ENCODE measurements around the gene MYOT. TPM values are rescaled to one million over a fixed set of nuclear protein-coding genes. Genes with fewer than 3 reads are reported as not detected.

The MYOT gene
- total and polyA plus RNA-seq, 9 donors = 0.23 to 2.2 (median 1.1) TPM; not detected in 2

DNA sequence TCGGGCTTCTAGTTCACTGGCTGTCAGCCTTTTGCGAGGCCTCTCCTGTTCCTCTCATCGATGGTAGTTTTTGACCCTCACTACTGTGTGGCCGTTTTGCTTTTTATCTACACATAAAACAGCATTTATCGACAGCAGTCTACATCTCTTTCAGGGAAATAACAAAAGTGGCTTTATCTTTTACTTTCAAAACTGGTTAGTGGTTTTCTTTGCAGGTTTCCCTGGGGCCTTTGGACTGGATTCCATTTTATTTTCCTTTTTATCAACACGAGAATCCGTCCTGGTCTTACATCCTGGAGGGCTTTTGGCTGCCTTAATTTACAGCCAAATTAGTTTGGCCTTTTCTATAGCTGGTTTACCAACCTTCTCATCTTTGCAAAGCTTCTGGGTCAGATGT lies 20.8 kb downstream of the MYOT start:
- DNase-seq = no peak
- H3K36me3 ChIP-seq = no peaks in the 10 kb centered on the region
- H3K27me3 ChIP-seq = no peaks in the 10 kb centered on the region
- H3K4me3 ChIP-seq = peak overlapping the region; percentile 41
- H3K9me3 ChIP-seq = no peaks in the 10 kb centered on the region
- intact Hi-C loops (cut with DNase I) = no loop called here
- 32 to 47% (median 41%) methylated on average over 7 of the region's 7 CpGs for WGBS, 3 donors
- H3K27ac ChIP-seq = peak overlapping the region; percentile 72 to 89
- TF ChIP-seq POLR2A (IDR thresholded peaks at IDR 0.05) = no peak
- TF ChIP-seq, protein P1, sequence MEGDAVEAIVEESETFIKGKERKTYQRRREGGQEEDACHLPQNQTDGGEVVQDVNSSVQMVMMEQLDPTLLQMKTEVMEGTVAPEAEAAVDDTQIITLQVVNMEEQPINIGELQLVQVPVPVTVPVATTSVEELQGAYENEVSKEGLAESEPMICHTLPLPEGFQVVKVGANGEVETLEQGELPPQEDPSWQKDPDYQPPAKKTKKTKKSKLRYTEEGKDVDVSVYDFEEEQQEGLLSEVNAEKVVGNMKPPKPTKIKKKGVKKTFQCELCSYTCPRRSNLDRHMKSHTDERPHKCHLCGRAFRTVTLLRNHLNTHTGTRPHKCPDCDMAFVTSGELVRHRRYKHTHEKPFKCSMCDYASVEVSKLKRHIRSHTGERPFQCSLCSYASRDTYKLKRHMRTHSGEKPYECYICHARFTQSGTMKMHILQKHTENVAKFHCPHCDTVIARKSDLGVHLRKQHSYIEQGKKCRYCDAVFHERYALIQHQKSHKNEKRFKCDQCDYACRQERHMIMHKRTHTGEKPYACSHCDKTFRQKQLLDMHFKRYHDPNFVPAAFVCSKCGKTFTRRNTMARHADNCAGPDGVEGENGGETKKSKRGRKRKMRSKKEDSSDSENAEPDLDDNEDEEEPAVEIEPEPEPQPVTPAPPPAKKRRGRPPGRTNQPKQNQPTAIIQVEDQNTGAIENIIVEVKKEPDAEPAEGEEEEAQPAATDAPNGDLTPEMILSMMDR (IDR thresholded peaks at IDR 0.05) = no peak
- no peak for TF ChIP-seq EP300 (IDR thresholded peaks at IDR 0.05)
- peaks cover 7% of the 10 kb centered on the region for H3K4me1 ChIP-seq (ENCODE audit: insufficient read depth)

DNA sequence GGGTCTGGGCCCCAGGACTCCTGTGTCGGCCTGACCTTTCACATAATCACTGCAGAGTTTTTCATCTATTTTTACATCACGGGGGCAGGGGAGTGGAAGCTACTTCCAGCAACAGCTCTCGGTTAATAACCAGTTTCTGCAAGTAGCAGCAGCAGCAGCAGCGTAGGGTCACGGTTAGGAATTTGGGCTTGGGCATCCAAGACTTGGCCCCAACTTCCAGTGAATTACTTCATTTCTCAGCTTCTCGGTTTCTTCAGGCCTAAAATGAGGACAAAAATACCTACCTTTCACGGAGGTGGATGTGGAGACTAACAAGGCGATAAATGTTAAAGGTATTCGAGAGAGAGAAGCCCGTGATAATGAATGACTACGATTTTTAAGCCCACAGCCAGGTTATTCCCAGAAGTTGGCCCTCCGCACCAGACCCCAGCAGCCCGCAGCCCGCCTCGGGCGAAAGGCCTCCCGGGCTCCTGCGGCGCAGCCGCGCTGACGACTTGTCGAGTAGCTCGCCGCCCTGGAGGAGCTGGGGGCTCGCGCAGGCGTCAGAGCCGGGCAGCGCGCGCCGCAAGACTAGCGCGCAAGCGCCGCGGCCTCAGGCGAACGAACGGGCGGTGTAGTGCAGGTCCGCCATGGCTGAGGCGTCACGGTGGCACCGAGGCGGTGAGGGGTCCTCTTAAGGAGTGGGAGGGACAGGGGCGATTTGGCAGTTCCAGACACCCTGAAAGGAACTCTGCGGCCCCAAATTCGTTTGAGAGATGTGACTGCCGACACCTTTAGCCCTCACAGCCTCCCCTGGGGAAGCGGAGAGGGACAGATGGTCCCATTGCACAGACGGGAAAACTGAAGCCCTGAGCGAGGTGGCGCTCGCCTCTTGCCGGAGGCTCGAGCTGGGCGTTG lies 21.5 kb downstream of the MYOT start, which contains the start of gene PKD2L2:
PKD2L2 (plus strand) TSS at position 595 of the 897 bp plus-strand sequence; CDS start at position 630, 35 bp downstream.
- no peaks in the 10 kb centered on the region for H3K9me3 ChIP-seq
- peak; percentile 83 to 91 (median 85) for DNase-seq
- intact Hi-C loops (cut with DNase I) = no loop called here
- H3K4me3 ChIP-seq = peak within 1 kb of the TSS; percentile 41
- no peaks in the 10 kb centered on the region for H3K36me3 ChIP-seq
- peak within 1 kb of the TSS; percentile 72 to 89 for H3K27ac ChIP-seq
- no peaks in the 10 kb centered on the region for H3K27me3 ChIP-seq
- TF ChIP-seq, protein P1 (IDR thresholded peaks at IDR 0.05) = no peak
- TF ChIP-seq POLR2A (IDR thresholded peaks at IDR 0.05) = peak; percentile 39
- 8 to 13% (median 12%) methylated on average over 59 of the region's 59 CpGs for WGBS, 3 donors
- peaks cover 7% of the 10 kb centered on the region for H3K4me1 ChIP-seq (ENCODE audit: insufficient read depth)

DNA sequence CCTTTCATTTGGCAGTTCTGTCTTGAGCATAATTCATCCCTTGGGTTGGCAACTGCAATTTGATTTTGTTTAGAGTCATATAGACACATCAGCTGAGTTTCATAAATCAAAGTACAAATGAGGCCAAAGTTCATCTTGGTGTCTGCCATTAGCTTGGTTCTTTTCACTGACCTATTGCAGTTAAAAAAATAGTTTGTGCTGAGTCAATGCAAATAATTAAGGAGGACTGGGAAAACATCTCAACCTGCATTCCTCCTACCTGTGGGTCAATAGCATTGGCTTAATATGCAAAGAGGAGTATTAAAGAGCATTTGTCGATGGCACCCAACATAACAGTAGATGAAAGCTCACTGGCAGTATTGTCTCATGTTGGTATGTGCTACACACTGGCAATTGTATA lies 23.2 kb downstream of the MYOT start:
- Histone ChIP-seq H3K9me3 (no peaks in the 10 kb centered on the region), H3K4me3 (no peak overlapping the region), H3K27me3 (no peaks in the 10 kb centered on the region), H3K36me3 (no peaks in the 10 kb centered on the region), H3K27ac (no peak overlapping the region), H3K4me1 (ENCODE audit: insufficient read depth) (peaks cover 7% of the 10 kb centered on the region)
- intact Hi-C loops (cut with DNase I) = no loop called here
- 83 to 100% (median 86%) methylated on average over 1 of the region's 1 CpG for WGBS, 3 donors
- no peak for TF ChIP-seq POLR2A (IDR thresholded peaks at IDR 0.05)
- TF ChIP-seq, protein P1 (IDR thresholded peaks at IDR 0.05) = no peak
- TF ChIP-seq EP300 (IDR thresholded peaks at IDR 0.05) = no peak
- DNase-seq = no peak

- Histone ChIP-seq H3K9me3 (no peaks in the 10 kb centered on the region), H3K4me1 (ENCODE audit: insufficient read depth) (peaks cover 5% of the 10 kb centered on the region), H3K36me3 (no peaks in the 10 kb centered on the region), H3K27ac (no peak overlapping the region), H3K4me3 (no peak overlapping the region), H3K27me3 (no peaks in the 10 kb centered on the region)
- intact Hi-C loops (cut with DNase I) = no loop called here
- WGBS, 3 donors = 85 to 93% (median 85%) methylated on average over 3 of the region's 3 CpGs
- TF ChIP-seq, protein P1 (IDR thresholded peaks at IDR 0.05) = no peak
- TF ChIP-seq EP300 (IDR thresholded peaks at IDR 0.05) = no peak
- no peak for TF ChIP-seq POLR2A (IDR thresholded peaks at IDR 0.05)
- DNase-seq = no peak
Measured at GRCh38 chr5:137891849-137892248, 24.2 kb downstream of the MYOT start.

Measured in ovary (tissue), 9 donors.